Osteocyte (in vitro differentiated cells): ENCODE measurements around the gene SERP2. TPM values are rescaled to one million over a fixed set of nuclear protein-coding genes. Genes with fewer than 3 reads are reported as not detected.
A peak's percentile ranks its signal among the peaks of the same experiment; 100 is the strongest.

Source experiments
- DNase-seq: peaks from one replicate; pipeline ENCODE4 v3.0.0; 2021; ENCODE audit warnings: mixed read lengths; ENCODE audit not compliant: unreplicated experiment; ENCODE audit errors: extremely low spot score
- H3K27ac Mint-ChIP-seq: one replicate; pipeline ENCODE4 v1.8.0; 2021; ENCODE audit warnings: mild to moderate bottlenecking, mixed read lengths; ENCODE audit not compliant: unreplicated experiment
- H3K27me3 Mint-ChIP-seq: one replicate; pipeline ENCODE4 v1.8.0; 2021; ENCODE audit warnings: mixed read lengths; ENCODE audit not compliant: unreplicated experiment
- H3K36me3 Mint-ChIP-seq: one replicate; pipeline ENCODE4 v1.8.0; 2021; ENCODE audit warnings: mixed read lengths; ENCODE audit not compliant: unreplicated experiment
- H3K4me1 Mint-ChIP-seq: one replicate; pipeline ENCODE4 v1.8.0; 2021; ENCODE audit warnings: mixed read lengths; ENCODE audit not compliant: unreplicated experiment
- H3K4me3 Mint-ChIP-seq: one replicate; pipeline ENCODE4 v1.8.0; 2021; ENCODE audit warnings: mild to moderate bottlenecking, moderate library complexity, mixed read lengths; ENCODE audit not compliant: unreplicated experiment
- H3K9me3 Mint-ChIP-seq: one replicate; pipeline ENCODE4 v1.8.0; 2021; ENCODE audit warnings: mixed read lengths; ENCODE audit not compliant: unreplicated experiment
- CTCF ChIP-seq: fragments of 200-600 bp; sonication (generic); IDR thresholded peaks from 2 replicates; pipeline ENCODE4 v1.5.0; 2021; ENCODE audit warnings: antibody characterized with exemption, mild to moderate bottlenecking, moderate library complexity
- total RNA-seq: library from RNA; stranded (reverse); gene quantifications from 2 replicates; pipeline ENCODE4 v1.2.1, GENCODE V29; 2021

Gene SERP2
- total RNA-seq, 1 donor from 2014 or later, result 8.4 TPM

DNA sequence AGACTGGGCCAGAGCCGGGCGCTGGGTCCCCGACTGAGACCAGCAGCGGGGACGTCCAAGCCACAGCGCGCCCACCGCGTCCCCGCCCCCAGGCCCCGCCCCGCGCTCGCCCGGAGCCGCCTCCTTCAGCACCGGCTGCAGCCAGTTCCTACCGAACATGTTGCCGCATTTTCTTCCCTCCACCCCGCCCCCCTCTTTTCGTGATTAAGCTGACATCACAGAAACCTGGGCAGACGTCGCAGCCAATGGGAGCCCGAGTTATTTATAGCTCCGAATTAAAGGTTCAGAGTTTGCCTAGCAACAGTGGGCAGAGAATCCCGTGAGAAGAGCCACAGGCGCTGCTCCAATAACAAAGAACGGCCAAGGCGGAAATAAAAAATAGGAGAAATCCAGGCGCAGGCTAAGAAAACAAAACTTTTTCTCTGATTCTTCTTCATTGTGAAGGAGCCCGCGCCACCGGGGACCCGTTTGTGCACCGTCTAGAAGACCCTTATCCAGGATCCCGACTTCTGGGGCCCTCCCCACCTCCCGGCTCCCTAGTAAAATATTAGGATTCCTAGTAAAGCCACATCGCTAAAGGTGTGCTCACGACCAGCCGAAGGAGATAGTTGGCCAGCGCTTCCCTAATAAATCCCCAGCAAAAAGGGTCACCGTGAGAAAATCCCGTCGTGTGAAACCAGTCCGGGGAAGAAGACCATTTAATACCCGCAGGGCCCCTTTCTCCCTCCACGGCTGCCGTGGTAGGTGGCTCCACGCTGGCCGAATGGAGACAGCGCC lies 61.7 kb downstream of the SERP2 start:
- no peaks in the 10 kb centered on the region for H3K27me3 Mint-ChIP-seq
- no peaks in the 10 kb centered on the region for H3K9me3 Mint-ChIP-seq
- peak overlapping the region; percentile 87 for H3K4me3 Mint-ChIP-seq
- TF ChIP-seq CTCF, result no peak
- H3K27ac Mint-ChIP-seq, result peak overlapping the region; percentile 98
- H3K36me3 Mint-ChIP-seq, result peaks cover 27% of the 10 kb centered on the region
- H3K4me1 Mint-ChIP-seq, result peaks cover 35% of the 10 kb centered on the region
- peak; percentile 96 for DNase-seq

- H3K4me3 Mint-ChIP-seq, result peak overlapping the region; percentile 87
- no peak for TF ChIP-seq CTCF
- peaks cover 37% of the 10 kb centered on the region for H3K4me1 Mint-ChIP-seq
- peak overlapping the region; percentile 98 for H3K27ac Mint-ChIP-seq
- no peak for DNase-seq
- no peaks in the 10 kb centered on the region for H3K9me3 Mint-ChIP-seq
- no peaks in the 10 kb centered on the region for H3K27me3 Mint-ChIP-seq
- peaks cover 25% of the 10 kb centered on the region for H3K36me3 Mint-ChIP-seq
Observed at GRCh38 chr13:44435919-44436510, 62.4 kb downstream of the SERP2 start.

GRCh38 chr13:44436589-44437337 lies 63.1 kb downstream of the SERP2 start:
- no peak for TF ChIP-seq CTCF

DNA sequence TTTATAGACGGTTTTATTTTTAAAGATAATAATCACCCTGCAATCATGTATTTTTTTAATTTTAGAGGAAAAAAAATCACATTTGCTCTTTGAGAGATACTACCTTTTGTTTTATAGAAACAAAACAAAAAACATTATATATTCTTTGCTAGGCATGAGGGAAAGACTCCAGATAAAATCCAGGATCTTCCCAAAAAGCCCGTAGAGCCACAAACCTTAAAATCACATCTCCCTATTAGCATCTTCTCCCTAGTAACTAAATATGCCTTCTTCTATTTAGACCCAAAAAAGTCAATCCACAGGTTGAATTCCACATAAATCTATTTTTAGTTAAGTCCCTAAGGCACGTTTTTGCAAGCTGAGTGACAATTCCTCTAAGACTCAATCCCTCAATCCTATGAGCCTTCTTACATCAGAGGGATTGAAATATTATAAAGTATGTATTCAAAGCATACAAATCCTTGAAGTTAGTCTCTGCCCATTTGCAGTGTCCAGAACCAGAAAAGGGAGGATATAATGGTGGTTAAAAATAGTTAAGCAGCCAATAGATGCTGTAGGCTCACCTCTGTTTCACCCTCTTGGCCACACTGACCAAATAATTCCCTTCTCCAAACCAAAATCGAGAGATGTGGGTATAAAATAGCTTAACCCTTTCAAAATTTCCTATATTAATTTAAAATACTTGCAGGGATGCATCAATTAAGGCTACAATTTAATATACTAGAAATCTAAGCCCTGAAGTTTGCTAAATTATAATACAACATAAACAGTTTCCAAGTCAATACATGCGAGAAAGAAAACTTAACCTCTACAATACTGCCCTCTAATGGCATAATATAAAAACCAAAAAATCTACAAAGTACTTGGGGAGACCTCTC lies 64.0 kb downstream of the SERP2 start:
- no peaks in the 10 kb centered on the region for H3K9me3 Mint-ChIP-seq
- peaks cover 24% of the 10 kb centered on the region for H3K36me3 Mint-ChIP-seq
- no peak for DNase-seq
- peak; percentile 62 for TF ChIP-seq CTCF
- H3K27ac Mint-ChIP-seq, result peak overlapping the region; percentile 94
- H3K4me1 Mint-ChIP-seq, result peaks cover 37% of the 10 kb centered on the region
- H3K27me3 Mint-ChIP-seq, result no peaks in the 10 kb centered on the region
- peak overlapping the region; percentile 87 for H3K4me3 Mint-ChIP-seq

More at GRCh38 chr13:44436589-44437337, 63.1 kb downstream of the SERP2 start:
- Mint-ChIP-seq H3K36me3 (peaks cover 22% of the 10 kb centered on the region), H3K4me1 (peaks cover 37% of the 10 kb centered on the region), H3K27ac (peak overlapping the region; percentile 98), H3K4me3 (peak overlapping the region; percentile 87), H3K9me3 (no peaks in the 10 kb centered on the region), H3K27me3 (no peaks in the 10 kb centered on the region)
- DNase-seq, result peak; percentile 98
